Measurements from ENCODE around the gene DYNC2H1. TPM values are rescaled to one million over a fixed set of nuclear protein-coding genes. Genes with fewer than 3 reads are reported as not detected.

Gene DYNC2H1
- total RNA-seq, 1 experiment from 2014 or later = 44.0 TPM

DNA sequence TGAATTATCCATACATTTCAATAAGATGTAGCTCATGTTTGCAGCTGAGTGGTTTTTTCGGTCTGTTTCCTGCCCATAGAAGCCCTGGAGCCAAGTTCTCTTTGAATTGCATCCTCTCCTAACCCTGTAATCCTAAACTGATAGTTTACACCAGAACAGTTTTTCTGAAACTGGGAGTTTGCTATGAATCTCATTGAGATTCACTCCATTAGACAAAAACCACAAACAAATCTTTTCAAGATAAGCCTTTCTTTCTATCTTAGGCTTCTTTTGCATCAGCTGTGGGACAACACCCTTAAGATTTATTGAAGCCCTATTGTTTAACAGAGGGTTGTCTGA is 324.8 kb downstream of the DYNC2H1 start:
- intact Hi-C loops (cut with micrococcal nuclease; ENCODE audit: unreplicated experiment) = no loop called here
- BruUV-seq (replicated peaks) = no TSS peak
- Histone ChIP-seq H3K9me3 (ENCODE audit: low read depth, low read length, poor library complexity, severe bottlenecking) (no peaks in the 10 kb centered on the region), H3K27me3 (replicated peaks; ENCODE audit: insufficient read depth, low read depth, low read length, poor library complexity) (no peaks in the 10 kb centered on the region), H3K27ac (ENCODE audit: low read depth, low read length, poor library complexity, severe bottlenecking) (no peak overlapping the region), H3K36me3 (ENCODE audit: insufficient read depth, low read length, poor library complexity, severe bottlenecking) (no peaks in the 10 kb centered on the region), H3K4me1 (ENCODE audit: insufficient read depth, low read length, poor library complexity, severe bottlenecking) (peaks cover 6% of the 10 kb centered on the region), H3K4me3 (ENCODE audit: low read depth, low read length, poor library complexity, severe bottlenecking) (no peak overlapping the region)
- DNase-seq (ENCODE audit: low spot score) = peak; percentile 4
- CTCF ChIA-PET = no interaction called here
- no peak for TF ChIP-seq EZH2 (IDR thresholded peaks at IDR 0.05; ENCODE audit: borderline replicate concordance, low read depth, low read length, poor library complexity, severe bottlenecking)
- TF ChIP-seq, protein P1, sequence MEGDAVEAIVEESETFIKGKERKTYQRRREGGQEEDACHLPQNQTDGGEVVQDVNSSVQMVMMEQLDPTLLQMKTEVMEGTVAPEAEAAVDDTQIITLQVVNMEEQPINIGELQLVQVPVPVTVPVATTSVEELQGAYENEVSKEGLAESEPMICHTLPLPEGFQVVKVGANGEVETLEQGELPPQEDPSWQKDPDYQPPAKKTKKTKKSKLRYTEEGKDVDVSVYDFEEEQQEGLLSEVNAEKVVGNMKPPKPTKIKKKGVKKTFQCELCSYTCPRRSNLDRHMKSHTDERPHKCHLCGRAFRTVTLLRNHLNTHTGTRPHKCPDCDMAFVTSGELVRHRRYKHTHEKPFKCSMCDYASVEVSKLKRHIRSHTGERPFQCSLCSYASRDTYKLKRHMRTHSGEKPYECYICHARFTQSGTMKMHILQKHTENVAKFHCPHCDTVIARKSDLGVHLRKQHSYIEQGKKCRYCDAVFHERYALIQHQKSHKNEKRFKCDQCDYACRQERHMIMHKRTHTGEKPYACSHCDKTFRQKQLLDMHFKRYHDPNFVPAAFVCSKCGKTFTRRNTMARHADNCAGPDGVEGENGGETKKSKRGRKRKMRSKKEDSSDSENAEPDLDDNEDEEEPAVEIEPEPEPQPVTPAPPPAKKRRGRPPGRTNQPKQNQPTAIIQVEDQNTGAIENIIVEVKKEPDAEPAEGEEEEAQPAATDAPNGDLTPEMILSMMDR (conservative IDR thresholded peaks at IDR 0.05; ENCODE audit: low read depth, low read length) = no peak
- POLR2A ChIA-PET (ENCODE audit: low non-redundant PET) = no interaction called here

GRCh38 chr11:103436131-103436770 is 327.0 kb downstream of the DYNC2H1 start:
- H3K27ac ChIP-seq (ENCODE audit: low read depth, low read length, poor library complexity, severe bottlenecking) = no peak overlapping the region
- H3K9me3 ChIP-seq (ENCODE audit: low read depth, low read length, poor library complexity, severe bottlenecking) = no peaks in the 10 kb centered on the region
- no peak overlapping the region for H3K4me3 ChIP-seq (ENCODE audit: low read depth, low read length, poor library complexity, severe bottlenecking)
- no peak for DNase-seq (ENCODE audit: low spot score)
- H3K36me3 ChIP-seq (ENCODE audit: insufficient read depth, low read length, poor library complexity, severe bottlenecking) = no peaks in the 10 kb centered on the region
- H3K4me1 ChIP-seq (ENCODE audit: insufficient read depth, low read length, poor library complexity, severe bottlenecking) = peaks cover 6% of the 10 kb centered on the region
- ChIA-PET POLR2A (ENCODE audit: low non-redundant PET) (no interaction called here), CTCF (no interaction called here)
- TF ChIP-seq, protein P1 (conservative IDR thresholded peaks at IDR 0.05; ENCODE audit: low read depth, low read length) = no peak
- no peak for TF ChIP-seq EZH2 (IDR thresholded peaks at IDR 0.05; ENCODE audit: borderline replicate concordance, low read depth, low read length, poor library complexity, severe bottlenecking)
- BruUV-seq (replicated peaks) = no TSS peak
- intact Hi-C loops (cut with micrococcal nuclease; ENCODE audit: unreplicated experiment) = no loop called here
- H3K27me3 ChIP-seq (replicated peaks; ENCODE audit: insufficient read depth, low read depth, low read length, poor library complexity) = no peaks in the 10 kb centered on the region

- DNase-seq (ENCODE audit: low spot score) = no peak
- H3K4me1 ChIP-seq (ENCODE audit: insufficient read depth, low read length, poor library complexity, severe bottlenecking) = no peaks in the 10 kb centered on the region
- H3K27me3 ChIP-seq (replicated peaks; ENCODE audit: insufficient read depth, low read depth, low read length, poor library complexity) = no peaks in the 10 kb centered on the region
- H3K4me3 ChIP-seq (ENCODE audit: low read depth, low read length, poor library complexity, severe bottlenecking) = no peak overlapping the region
- H3K36me3 ChIP-seq (ENCODE audit: insufficient read depth, low read length, poor library complexity, severe bottlenecking) = no peaks in the 10 kb centered on the region
- ChIA-PET POLR2A (ENCODE audit: low non-redundant PET) (no interaction called here), CTCF (no interaction called here)
- intact Hi-C loops (cut with micrococcal nuclease; ENCODE audit: unreplicated experiment) = no loop called here
- no TSS peak for BruUV-seq (replicated peaks)
- TF ChIP-seq, protein P1 (conservative IDR thresholded peaks at IDR 0.05; ENCODE audit: low read depth, low read length) = no peak
- no peak for TF ChIP-seq EZH2 (IDR thresholded peaks at IDR 0.05; ENCODE audit: borderline replicate concordance, low read depth, low read length, poor library complexity, severe bottlenecking)
- no peak overlapping the region for H3K27ac ChIP-seq (ENCODE audit: low read depth, low read length, poor library complexity, severe bottlenecking)
- H3K9me3 ChIP-seq (ENCODE audit: low read depth, low read length, poor library complexity, severe bottlenecking) = no peaks in the 10 kb centered on the region
These were observed 331.8 kb downstream of the DYNC2H1 start for GRCh38 chr11:103441021-103441420.

Measured in A673 (cell line).